IMR-90 (cell line): Measurements from ENCODE around the gene NKAIN2. TPM values are rescaled to one million over a fixed set of nuclear protein-coding genes. Genes with fewer than 3 reads are reported as not detected.

Experiments
- ATAC-seq: fragments of 200-7000 bp; cut with Tn5 transposase; 2 replicates; pipeline ENCODE4 v1.9.1; 2020; ENCODE audit warnings: low read depth, mild to moderate bottlenecking, moderate library complexity
- BruUV-seq: library from RNA; stranded (reverse); fragments of 400-500 nt; replicated peaks from 2 replicates; lab custom pipeline; 2021; lab: Mats Ljungman, UMichigan
- CTCF ChIA-PET: fragments of 300-600 bp; formaldehyde crosslinking; extraction: SDS; loops from one replicate; lab custom pipeline; 2021; ENCODE audit warnings: antibody characterized with exemption; lab: Yijun Ruan, JAX
- POLR2A ChIA-PET: fragments of 300-600 bp; sonication (Branson Sonifier 250); formaldehyde crosslinking; loops from one replicate; lab custom pipeline; 2022; ENCODE audit warnings: antibody characterized with exemption; ENCODE audit not compliant: unreplicated experiment; lab: Charles Lee
- DNase-seq: peaks from one replicate; pipeline ENCODE4 v3.0.0; 2013
- H2AFZ ChIP-seq: replicated peaks from 2 replicates; pipeline ENCODE3; 2013; ENCODE audit warnings: low read length, mild to moderate bottlenecking; ENCODE audit not compliant: poor library complexity
- H2AK5ac ChIP-seq: 2 replicates; pipeline ENCODE4 v1.6.1; 2013; ENCODE audit warnings: low read depth, low read length, inconsistent platforms
- H2AK9ac ChIP-seq: replicated peaks from 2 replicates; pipeline ENCODE3; 2013; ENCODE audit warnings: mild to moderate bottlenecking, low read depth, low read length, moderate library complexity; ENCODE audit not compliant: poor library complexity
- H2BK120ac ChIP-seq: 2 replicates; pipeline ENCODE4 v1.6.1; 2013; ENCODE audit warnings: low read depth, low read length, inconsistent platforms
- H2BK15ac ChIP-seq: 3 replicates; pipeline ENCODE4 v1.6.1; 2013; ENCODE audit warnings: low read depth, low read length, inconsistent platforms
- H2BK20ac ChIP-seq: 2 replicates; pipeline ENCODE4 v1.6.1; 2013; ENCODE audit warnings: low read depth, mild to moderate bottlenecking, inconsistent platforms, low read length, moderate library complexity
- H2BK5ac ChIP-seq: 2 replicates; pipeline ENCODE4 v1.6.1; 2013; ENCODE audit warnings: mild to moderate bottlenecking, low read depth, low read length, inconsistent platforms; ENCODE audit not compliant: poor library complexity, severe bottlenecking
- H3K14ac ChIP-seq: replicated peaks from 2 replicates; pipeline ENCODE4 v1.6.1; 2013; ENCODE audit warnings: low read depth, low read length, inconsistent platforms
- H3K18ac ChIP-seq: 2 replicates; pipeline ENCODE4 v1.6.1; 2013; ENCODE audit warnings: low read depth, low read length, control low read depth
- H3K23ac ChIP-seq: 2 replicates; pipeline ENCODE4 v1.6.1; 2013; ENCODE audit warnings: low read depth, low read length, inconsistent platforms
- H3K27ac ChIP-seq: 2 replicates; pipeline ENCODE4 v1.5.1; 2013; ENCODE audit warnings: mild to moderate bottlenecking, control low read depth, low read length; ENCODE audit not compliant: insufficient read depth
- H3K27me3 ChIP-seq: 2 replicates; pipeline ENCODE4 v1.6.1; 2013; ENCODE audit warnings: low read length; ENCODE audit not compliant: control insufficient read depth, insufficient read depth
- H3K36me3 ChIP-seq: 2 replicates; pipeline ENCODE4 v1.6.1; 2013; ENCODE audit warnings: low read length, mixed read lengths; ENCODE audit not compliant: control insufficient read depth, insufficient read depth
- H3K4ac ChIP-seq: 2 replicates; pipeline ENCODE4 v1.6.1; 2013; ENCODE audit warnings: low read depth, low read length, inconsistent platforms
- H3K4me1 ChIP-seq: 2 replicates; pipeline ENCODE4 v1.6.1; 2013; ENCODE audit warnings: low read length, mixed read lengths; ENCODE audit not compliant: control insufficient read depth, insufficient read depth
- H3K4me2 ChIP-seq: 2 replicates; pipeline ENCODE4 v1.6.1; 2013; ENCODE audit warnings: low read depth, mild to moderate bottlenecking, control low read depth, low read length, moderate library complexity
- H3K4me3 ChIP-seq: 2 replicates; pipeline ENCODE4 v1.5.1; 2013; ENCODE audit warnings: low read depth, mild to moderate bottlenecking, control low read depth, low read length, moderate library complexity; ENCODE audit not compliant: insufficient read depth
- H3K56ac ChIP-seq: 2 replicates; pipeline ENCODE4 v1.6.1; 2013; ENCODE audit warnings: low read length, inconsistent platforms; ENCODE audit not compliant: insufficient read depth; ENCODE audit errors: extremely low read depth
- H3K79me1 ChIP-seq, 2 experiments: 2 replicates each; pipeline ENCODE4 v1.6.1; 2013; ENCODE audit warnings: low read length in 2 of 2, inconsistent platforms in 1 of 2, low read depth in 1 of 2
- H3K9ac ChIP-seq: 2 replicates; pipeline ENCODE4 v1.6.1; 2013; ENCODE audit warnings: low read depth, low read length, control low read depth
- H3K9me1 ChIP-seq: 2 replicates; pipeline ENCODE4 v1.6.1; 2013; ENCODE audit warnings: low read length, inconsistent platforms; ENCODE audit not compliant: insufficient read depth
- H3K9me3 ChIP-seq: 2 replicates; pipeline ENCODE4 v1.6.1; 2013; ENCODE audit warnings: low read length; ENCODE audit not compliant: control insufficient read depth, insufficient read depth
- H4K20me1 ChIP-seq: 2 replicates; pipeline ENCODE4 v1.6.1; 2013; ENCODE audit warnings: low read length, inconsistent platforms; ENCODE audit not compliant: insufficient read depth
- H4K5ac ChIP-seq: 2 replicates; pipeline ENCODE4 v1.6.1; 2013; ENCODE audit warnings: mild to moderate bottlenecking, low read depth, low read length, control low read depth
- H4K8ac ChIP-seq, 2 experiments: 2 replicates each; pipeline ENCODE4 v1.6.1; 2013; ENCODE audit warnings: low read depth in 2 of 2, low read length in 2 of 2, control low read depth in 1 of 2, inconsistent platforms in 1 of 2
- H4K91ac ChIP-seq: 2 replicates; pipeline ENCODE4 v1.6.1; 2013; ENCODE audit warnings: low read depth, low read length, inconsistent platforms; ENCODE audit not compliant: insufficient read depth
- BHLHE40 ChIP-seq: fragments of 150-350 bp; IDR thresholded peaks from 2 replicates; pipeline ENCODE4 v1.6.1; 2016; ENCODE audit warnings: mild to moderate bottlenecking, low read depth, low read length
- CEBPB ChIP-seq: IDR thresholded peaks from 2 replicates; pipeline ENCODE4 v1.6.1; 2012; ENCODE audit warnings: low read depth, low read length, improper control_type of control experiment
- CHD1 ChIP-seq: IDR thresholded peaks from 2 replicates; pipeline ENCODE4 v1.6.1; 2012; ENCODE audit warnings: low read depth, low read length, improper control_type of control experiment
- FOS ChIP-seq: fragments of 150-350 bp; IDR thresholded peaks from 2 replicates; pipeline ENCODE4 v1.6.1; 2016; ENCODE audit warnings: low read depth, low read length
- MAFK ChIP-seq: IDR thresholded peaks from 2 replicates; pipeline ENCODE4 v1.6.1; 2012; ENCODE audit warnings: low read depth, low read length, improper control_type of control experiment
- MAZ ChIP-seq: IDR thresholded peaks from 2 replicates; pipeline ENCODE4 v1.6.1; 2012; ENCODE audit warnings: low read depth, mild to moderate bottlenecking, low read length, improper control_type of control experiment, moderate library complexity, borderline replicate concordance
- MXI1 ChIP-seq: IDR thresholded peaks from 2 replicates; pipeline ENCODE4 v1.6.1; 2012; ENCODE audit warnings: low read depth, mild to moderate bottlenecking, low read length, moderate library complexity, borderline replicate concordance
- NFE2L2 ChIP-seq: fragments of 150-350 bp; IDR thresholded peaks from 2 replicates; pipeline ENCODE4 v1.6.1; 2016; ENCODE audit warnings: low read depth, mild to moderate bottlenecking, low read length
- POLR2A ChIP-seq: IDR thresholded peaks from 2 replicates; pipeline ENCODE4 v1.6.1; 2012; ENCODE audit warnings: mild to moderate bottlenecking, low read depth, low read length
- RAD21 ChIP-seq: IDR thresholded peaks from 2 replicates; pipeline ENCODE4 v1.6.1; 2012; ENCODE audit warnings: low read length, improper control_type of control experiment
- RCOR1 ChIP-seq: IDR thresholded peaks from 2 replicates; pipeline ENCODE4 v1.6.1; 2012; ENCODE audit warnings: mild to moderate bottlenecking, low read length, improper control_type of control experiment; ENCODE audit not compliant: insufficient replicate concordance
- RFX5 ChIP-seq: IDR thresholded peaks from 2 replicates; pipeline ENCODE4 v1.8.0; 2012; ENCODE audit warnings: low read depth, mild to moderate bottlenecking, low read length, moderate library complexity
- SMC3 ChIP-seq: fragments of 150-350 bp; IDR thresholded peaks from 2 replicates; pipeline ENCODE4 v1.6.1; 2016; ENCODE audit warnings: low read depth, mild to moderate bottlenecking, antibody characterized with exemption, low read length, moderate library complexity
- USF2 ChIP-seq: fragments of 150-350 bp; IDR thresholded peaks from 2 replicates; pipeline ENCODE4 v1.6.1; 2017; ENCODE audit warnings: mild to moderate bottlenecking, antibody characterized with exemption, low read length, low read depth
- WGBS, 2 experiments: methylation state at CpG; one replicate each; pipeline versions ENCODE4 v1.1.5 to v1.1.7; 2013; ENCODE audit warnings: missing lambda C conversion rate in 2 of 2; ENCODE audit not compliant: insufficient read length in 1 of 2; ENCODE audit errors: extremely low coverage in 2 of 2; 5-methylcytosine and 5-hydroxymethylcytosine counted together
- dilution Hi-C: fragments of 300-500 bp; cut with HindIII; formaldehyde crosslinking; loops from one replicate; pipeline ENCODE4 v1.14.3; 2018; ENCODE audit warnings: low sequenced_read_pairs; ENCODE audit not compliant: unreplicated experiment
- in situ Hi-C: fragments of 300-500 bp; cut with MboI; formaldehyde crosslinking; loops from 3 replicates; pipeline ENCODE4 v1.14.3; 2019; ENCODE audit warnings: low sequenced_read_pairs, inconsistent platforms, mixed read lengths
- intact Hi-C: fragments of 100-400 bp; cut with micrococcal nuclease; formaldehyde crosslinking; loops from 2 replicates; pipeline ENCODE4 v1.10.0; 2022
- polyA plus RNA-seq, 3 experiments: library from polyadenylated mRNA; depleted of rRNA; stranded (reverse); fragments of >200 nt; gene quantifications; 2 replicates each; pipeline ENCODE4 v1.2.3, GENCODE V29; 2012; ENCODE audit warnings: low replicate concordance in 1 of 3
- total RNA-seq: library from RNA; depleted of rRNA; stranded (reverse); fragments of >200 nt; gene quantifications from 2 replicates; pipeline ENCODE4 v1.2.3, GENCODE V29; 2012
- TF ChIP-seq, protein P1 (sequence below): conservative IDR thresholded peaks from 2 replicates; pipeline ENCODE4 v1.5.1; 2012; ENCODE audit warnings: mild to moderate bottlenecking, low read depth, low read length, improper control_type of control experiment
- TF ChIP-seq, protein P2 (sequence below): fragments of 150-350 bp; IDR thresholded peaks from 2 replicates; pipeline ENCODE4 v1.6.1; 2016; ENCODE audit warnings: low read depth, mild to moderate bottlenecking, low read length, moderate library complexity, borderline replicate concordance

Gene NKAIN2
- total and polyA plus RNA-seq, 2 of the 4 experiments (the other 2 are of a cell fraction) = not detected

DNA sequence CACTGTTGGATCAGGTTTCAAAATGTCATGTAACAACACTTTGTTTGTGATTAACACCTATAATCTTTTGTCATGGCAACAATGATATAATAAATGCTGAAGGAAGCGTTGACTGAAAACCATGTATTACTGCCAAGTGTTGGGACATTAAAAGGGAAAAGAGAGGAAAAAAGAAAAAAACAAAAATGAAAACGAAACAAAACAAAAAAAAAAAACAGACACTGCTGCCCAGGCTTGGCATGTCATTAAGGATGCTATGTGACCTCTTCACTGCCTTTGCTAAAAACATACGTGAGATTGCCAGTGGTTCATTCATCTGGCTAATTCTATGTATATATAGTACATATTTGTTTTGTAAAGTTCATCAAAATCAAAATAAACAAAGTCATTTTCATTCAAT is 641.9 kb downstream of the NKAIN2 start:
- Histone ChIP-seq H3K79me1 (no peaks in the 10 kb centered on the region), H3K14ac (no peak overlapping the region), H2AK5ac (no peak overlapping the region), H3K27me3 (no peaks in the 10 kb centered on the region), H3K4me3 (no peak overlapping the region), H4K20me1 (no peaks in the 10 kb centered on the region), H2BK120ac (no peak overlapping the region), H4K8ac (no peak overlapping the region), H3K9me1 (no peaks in the 10 kb centered on the region), H4K91ac (no peak overlapping the region), H2AK9ac (no peak overlapping the region), H3K27ac (no peak overlapping the region), H4K5ac (no peak overlapping the region), H2BK20ac (no peak overlapping the region), H2AFZ (no peak overlapping the region), H2BK5ac (no peak overlapping the region), H3K9ac (no peak overlapping the region), H2BK15ac (no peak overlapping the region), H3K56ac (no peak overlapping the region), H3K4me1 (no peaks in the 10 kb centered on the region), H3K9me3 (no peaks in the 10 kb centered on the region), H3K18ac (no peak overlapping the region), H3K23ac (no peak overlapping the region), H3K36me3 (no peaks in the 10 kb centered on the region), H3K4me2 (no peak overlapping the region), H3K4ac (no peak overlapping the region)
- WGBS, 2 experiments = no CpG with 5 or more reads among the region's 3 CpGs
- ChIA-PET POLR2A (no interaction called here), CTCF (no interaction called here)
- intact Hi-C loops (no loop called here), dilution Hi-C loops (no loop called here), in situ Hi-C loops (no loop called here)
- TF ChIP-seq FOS (no peak), BHLHE40 (no peak), NFE2L2 (no peak), USF2 (no peak), MAZ (no peak), RFX5 (no peak), RCOR1 (no peak), CEBPB (no peak), MXI1 (no peak), MAFK (no peak), RAD21 (no peak), SMC3 (no peak), POLR2A (no peak), CHD1 (no peak)
- TF ChIP-seq, protein P1, sequence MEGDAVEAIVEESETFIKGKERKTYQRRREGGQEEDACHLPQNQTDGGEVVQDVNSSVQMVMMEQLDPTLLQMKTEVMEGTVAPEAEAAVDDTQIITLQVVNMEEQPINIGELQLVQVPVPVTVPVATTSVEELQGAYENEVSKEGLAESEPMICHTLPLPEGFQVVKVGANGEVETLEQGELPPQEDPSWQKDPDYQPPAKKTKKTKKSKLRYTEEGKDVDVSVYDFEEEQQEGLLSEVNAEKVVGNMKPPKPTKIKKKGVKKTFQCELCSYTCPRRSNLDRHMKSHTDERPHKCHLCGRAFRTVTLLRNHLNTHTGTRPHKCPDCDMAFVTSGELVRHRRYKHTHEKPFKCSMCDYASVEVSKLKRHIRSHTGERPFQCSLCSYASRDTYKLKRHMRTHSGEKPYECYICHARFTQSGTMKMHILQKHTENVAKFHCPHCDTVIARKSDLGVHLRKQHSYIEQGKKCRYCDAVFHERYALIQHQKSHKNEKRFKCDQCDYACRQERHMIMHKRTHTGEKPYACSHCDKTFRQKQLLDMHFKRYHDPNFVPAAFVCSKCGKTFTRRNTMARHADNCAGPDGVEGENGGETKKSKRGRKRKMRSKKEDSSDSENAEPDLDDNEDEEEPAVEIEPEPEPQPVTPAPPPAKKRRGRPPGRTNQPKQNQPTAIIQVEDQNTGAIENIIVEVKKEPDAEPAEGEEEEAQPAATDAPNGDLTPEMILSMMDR = no peak
- TF ChIP-seq, protein P2, sequence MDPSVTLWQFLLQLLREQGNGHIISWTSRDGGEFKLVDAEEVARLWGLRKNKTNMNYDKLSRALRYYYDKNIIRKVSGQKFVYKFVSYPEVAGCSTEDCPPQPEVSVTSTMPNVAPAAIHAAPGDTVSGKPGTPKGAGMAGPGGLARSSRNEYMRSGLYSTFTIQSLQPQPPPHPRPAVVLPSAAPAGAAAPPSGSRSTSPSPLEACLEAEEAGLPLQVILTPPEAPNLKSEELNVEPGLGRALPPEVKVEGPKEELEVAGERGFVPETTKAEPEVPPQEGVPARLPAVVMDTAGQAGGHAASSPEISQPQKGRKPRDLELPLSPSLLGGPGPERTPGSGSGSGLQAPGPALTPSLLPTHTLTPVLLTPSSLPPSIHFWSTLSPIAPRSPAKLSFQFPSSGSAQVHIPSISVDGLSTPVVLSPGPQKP = no peak
- DNase-seq = no peak
- ATAC-seq = no peak
- no TSS peak for BruUV-seq
